CD14-positive monocyte (primary cell): ENCODE measurements around the gene SH3RF3. TPM values are rescaled to one million over a fixed set of nuclear protein-coding genes. Genes with fewer than 3 reads are reported as not detected.
"Not testable (repeated sequence)": the region's sequence is repeated elsewhere in the genome, so short reads cannot be mapped to it uniquely, and the experiment has no call there.

Experiments
- DNase-seq, 3 donors: peaks; one replicate each; pipeline ENCODE4 v3.0.0-alpha.2; 2011 to 2022
- H2AFZ ChIP-seq: 2 replicates; pipeline ENCODE4 v1.6.0; 2012; ENCODE audit warnings: mild to moderate bottlenecking, low read depth, low read length, inconsistent platforms; ENCODE audit not compliant: insufficient read depth, poor library complexity, severe bottlenecking
- H3K27ac ChIP-seq, 2 donors: 1 replicate in 1 of 2; 2 replicates in 1 of 2; pipeline ENCODE4 v1.5.1; 2012 to 2013; ENCODE audit warnings: low read length in 2 of 2, control low read depth in 1 of 2, inconsistent platforms in 1 of 2, low read depth in 1 of 2, mild to moderate bottlenecking in 1 of 2
- H3K27me3 ChIP-seq, 2 donors: one replicate each; pipeline versions ENCODE4 v1.6.0 to v1.6.1; 2011 to 2013; ENCODE audit warnings: low read length in 2 of 2; ENCODE audit not compliant: control insufficient read depth in 2 of 2, insufficient read depth in 2 of 2
- H3K36me3 ChIP-seq, 2 donors: replicated peaks in 1 of 2; 1 replicate in 1 of 2; 2 replicates in 1 of 2; pipeline versions ENCODE4 v1.5.1 to v1.6.1; 2012 to 2013; ENCODE audit warnings: low read length in 2 of 2, control low read depth in 1 of 2, inconsistent platforms in 1 of 2, mild to moderate bottlenecking in 1 of 2; ENCODE audit not compliant: insufficient read depth in 2 of 2, control insufficient read depth in 1 of 2
- H3K4me1 ChIP-seq, 2 donors: 1 replicate in 1 of 2; 2 replicates in 1 of 2; pipeline versions ENCODE4 v1.5.1 to v1.6.1; 2012 to 2013; ENCODE audit warnings: low read length in 2 of 2, control low read depth in 1 of 2, inconsistent platforms in 1 of 2, mild to moderate bottlenecking in 1 of 2, moderate library complexity in 1 of 2; ENCODE audit not compliant: insufficient read depth in 2 of 2, control insufficient read depth in 1 of 2
- H3K4me2 ChIP-seq: replicated peaks from 2 replicates; pipeline ENCODE3; 2012; ENCODE audit warnings: low read length, moderate library complexity, mild to moderate bottlenecking; ENCODE audit not compliant: poor library complexity, severe bottlenecking; ENCODE audit errors: extremely low read depth
- H3K4me3 ChIP-seq, 3 experiments: fragments of 200-600 bp in 1 of 3; sonication (generic) in 1 of 3; replicated peaks in 1 of 3; 1 replicate in 2 of 3; 2 replicates in 1 of 3; pipeline ENCODE4 v1.5.1; 2011 to 2013; ENCODE audit warnings: low read length in 3 of 3, mild to moderate bottlenecking in 3 of 3, control low read depth in 2 of 3, low read depth in 2 of 3, inconsistent platforms in 1 of 3, moderate library complexity in 1 of 3
- H3K79me2 ChIP-seq: 2 replicates; pipeline ENCODE4 v1.6.0; 2012; ENCODE audit warnings: mild to moderate bottlenecking, control low read depth, inconsistent platforms, low read length, moderate library complexity; ENCODE audit not compliant: insufficient read depth
- H3K9ac ChIP-seq: 2 replicates; pipeline ENCODE4 v1.6.0; 2017; ENCODE audit warnings: low read length, mild to moderate bottlenecking; ENCODE audit not compliant: insufficient read depth, poor library complexity, severe bottlenecking
- H3K9me3 ChIP-seq, 2 donors: replicated peaks in 1 of 2; 1 replicate in 1 of 2; 2 replicates in 1 of 2; pipeline versions ENCODE4 v1.5.1 to v1.6.1; 2012 to 2013; ENCODE audit warnings: low read length in 2 of 2, control low read depth in 1 of 2; ENCODE audit not compliant: control insufficient read depth in 1 of 2, insufficient read depth in 1 of 2
- H4K20me1 ChIP-seq: 2 replicates; pipeline ENCODE4 v1.6.0; 2012; ENCODE audit warnings: mild to moderate bottlenecking, low read length, control low read depth, moderate library complexity; ENCODE audit not compliant: insufficient read depth
- H3K27ac Mint-ChIP-seq, 7 donors: one replicate each; pipeline ENCODE4 v1.8.0; 2020; ENCODE audit warnings: mild to moderate bottlenecking in 7 of 7, mixed read lengths in 7 of 7, moderate library complexity in 6 of 7, inconsistent platforms in 2 of 7
- H3K27me3 Mint-ChIP-seq, 3 donors: one replicate each; pipeline ENCODE4 v1.8.0; 2021 to 2022; ENCODE audit warnings: low read depth in 3 of 3, mild to moderate bottlenecking in 3 of 3, mixed read lengths in 3 of 3, moderate library complexity in 3 of 3, inconsistent platforms in 1 of 3
- H3K36me3 Mint-ChIP-seq, 2 donors: one replicate each; pipeline ENCODE4 v1.8.0; 2020; ENCODE audit warnings: mixed read lengths in 2 of 2, inconsistent platforms in 1 of 2, mild to moderate bottlenecking in 1 of 2
- H3K4me1 Mint-ChIP-seq: one replicate; pipeline ENCODE4 v1.8.0; 2020; ENCODE audit warnings: mild to moderate bottlenecking, mixed read lengths
- H3K4me3 Mint-ChIP-seq, 2 donors: one replicate each; pipeline ENCODE4 v1.8.0; 2020; ENCODE audit warnings: mild to moderate bottlenecking in 2 of 2, mixed read lengths in 2 of 2, moderate library complexity in 1 of 2
- H3K9me3 Mint-ChIP-seq, 7 donors: one replicate each; pipeline ENCODE4 v1.8.0; 2020 to 2022; ENCODE audit warnings: mixed read lengths in 7 of 7, mild to moderate bottlenecking in 6 of 7, moderate library complexity in 6 of 7, inconsistent platforms in 2 of 7
- CTCF ChIP-seq: fragments of 200-600 bp; IDR thresholded peaks from one replicate; pipeline ENCODE4 v1.8.0; 2022; ENCODE audit warnings: antibody characterized with exemption, mild to moderate bottlenecking
- WGBS: methylation state at CpG from one replicate; pipeline ENCODE4 v1.1.5; 2013; ENCODE audit warnings: missing lambda C conversion rate; ENCODE audit not compliant: insufficient coverage; 5-methylcytosine and 5-hydroxymethylcytosine counted together
- intact Hi-C, 2 donors: fragments of 100-400 bp; cut with micrococcal nuclease; formaldehyde crosslinking; loops; one replicate each; pipeline versions ENCODE4 v1.15.0 to v1.15.1; 2023
- polyA plus RNA-seq, 3 donors: library from polyadenylated mRNA; depleted of rRNA in 1 of 3; unstranded in 2 of 3; stranded (reverse) in 1 of 3; fragments of 300-500 nt in 2 of 3; fragments of >200 nt in 1 of 3; fragmentation: Illumina TruSeq in 2 of 3; gene quantifications; 1 replicate in 2 of 3; 2 replicates in 1 of 3; pipeline ENCODE4 v1.2.3, GENCODE V29; 2012 to 2021

Gene SH3RF3
- polyA plus RNA-seq, 3 donors = 0.25 to 0.75 (median 0.34) TPM

GRCh38 chr2:109120166-109120565 lies 8.8 kb upstream of the SH3RF3 start:
- no peak overlapping the region for H3K4me2 ChIP-seq
- H2AFZ ChIP-seq = no peak overlapping the region
- TF ChIP-seq CTCF = no peak
- Mint-ChIP-seq H3K4me1 (no peaks in the 10 kb centered on the region), H3K9me3 (peaks cover 3 to 17% (median 11%) of the 10 kb centered on the region in 7 donors), H3K27ac (no peak overlapping the region), H3K4me3 (no peak overlapping the region), H3K36me3 (no peaks in the 10 kb centered on the region), H3K27me3 (peaks cover 7 to 9% (median 7%) of the 10 kb centered on the region in 3 donors)
- WGBS = 88% methylated on average over 3 of the region's 3 CpGs
- H3K4me3 ChIP-seq = no peak overlapping the region
- H3K27ac ChIP-seq = no peak overlapping the region
- DNase-seq = no peak
- H3K27me3 ChIP-seq = no peaks in the 10 kb centered on the region
- intact Hi-C loops = loop anchor here in 1 of 2 donors (10.0 kb wide), 1 partner anchor 215 kb away; no protein-coding TSS in a partner anchor
- no peak overlapping the region for H3K9ac ChIP-seq
- H3K36me3 ChIP-seq = no peaks in the 10 kb centered on the region
- no peaks in the 10 kb centered on the region for H3K4me1 ChIP-seq
- peaks cover 0 to 3% of the 10 kb centered on the region in 2 donors for H3K9me3 ChIP-seq
- H3K79me2 ChIP-seq = no peaks in the 10 kb centered on the region
- H4K20me1 ChIP-seq = no peaks in the 10 kb centered on the region

- H3K4me2 ChIP-seq, H3K27ac ChIP-seq, H3K27me3 ChIP-seq, H3K4me1 Mint-ChIP-seq, H3K27me3 Mint-ChIP-seq, H3K36me3 Mint-ChIP-seq, H3K4me3 Mint-ChIP-seq, H3K9ac ChIP-seq, H3K36me3 ChIP-seq, H3K79me2 ChIP-seq, DNase-seq, H2AFZ ChIP-seq, H4K20me1 ChIP-seq, H3K4me1 ChIP-seq, H3K4me3 ChIP-seq, H3K9me3 ChIP-seq, H3K27ac Mint-ChIP-seq: not testable (repeated sequence)
- intact Hi-C loops = loop anchor here in 1 of 2 donors (10.0 kb wide), 1 partner anchor 214 kb away; no protein-coding TSS in a partner anchor
- 86% methylated on average over 5 of the region's 10 CpGs for whole genome bisulfite sequencing
- peaks cover 3 to 17% (median 11%) of the 10 kb centered on the region in 7 donors for H3K9me3 Mint-ChIP-seq
These were observed 8.3 kb upstream of the SH3RF3 start for GRCh38 chr2:109120686-109121085.
